Activated gamma-delta T cell (primary cell): ENCODE data around the gene KIAA1958.

ENCODE experiments used
- DNase-seq: peaks from one replicate; lab custom pipeline; 2025; lab: John Stamatoyannopoulos, UW

Gene KIAA1958

GRCh38 chr9:112604790-112605189 is 118.2 kb downstream of the KIAA1958 start:
- no peak for DNase-seq

DNA sequence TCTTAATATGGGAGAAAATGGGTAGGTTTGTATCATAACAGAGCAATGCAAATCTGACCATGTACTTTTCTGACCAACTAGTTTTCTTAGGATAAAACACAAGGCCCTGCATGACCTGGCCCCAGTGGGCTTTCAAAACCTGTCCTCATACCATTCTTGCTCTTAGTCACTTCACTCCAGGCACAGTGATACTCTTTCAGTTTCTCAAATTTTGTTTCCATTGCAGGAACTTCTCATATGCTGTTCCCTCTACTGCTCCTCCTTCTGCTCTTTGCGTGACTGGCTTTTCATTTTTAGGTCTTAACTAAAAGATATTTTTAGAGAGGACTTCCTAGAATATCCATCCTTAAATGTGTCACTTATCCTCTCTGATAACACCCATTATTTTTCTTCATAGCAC is 118.9 kb downstream of the KIAA1958 start:
- DNase-seq, result no peak

GRCh38 chr9:112605963-112606699 is 119.5 kb downstream of the KIAA1958 start:
- no peak for DNase-seq

GRCh38 chr9:112608851-112609250 is 122.2 kb downstream of the KIAA1958 start:
- no peak for DNase-seq

DNA sequence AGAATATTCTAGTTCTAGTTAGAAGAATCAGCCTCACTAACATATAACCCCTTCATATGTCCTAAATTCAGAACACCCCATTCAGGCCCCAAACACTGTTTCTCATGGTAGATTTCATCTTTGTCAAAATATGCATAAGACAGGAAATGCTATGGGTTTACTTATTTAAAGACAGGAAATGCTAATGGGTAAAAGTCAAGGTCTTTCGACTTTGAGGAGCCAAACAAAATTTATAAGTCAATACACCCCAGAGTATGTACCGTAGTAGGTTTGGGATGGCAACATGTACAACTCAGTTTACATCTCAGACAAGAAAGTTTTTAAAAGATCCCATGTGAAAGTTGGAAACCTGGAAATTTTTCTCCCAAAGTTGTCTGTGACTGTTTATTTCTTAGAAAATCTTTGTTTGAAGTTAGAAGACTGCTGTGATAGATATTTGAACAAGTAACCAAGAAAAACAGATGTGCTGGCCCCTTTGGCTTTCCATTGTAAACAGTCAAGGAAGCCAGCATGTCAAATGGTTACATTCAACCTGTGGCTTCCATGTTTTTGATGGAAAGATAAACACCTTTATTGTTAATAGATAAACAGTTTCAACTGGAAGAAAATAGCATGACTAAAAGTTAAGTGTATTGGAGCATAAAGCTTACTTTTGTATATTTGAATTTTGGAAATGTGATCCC is 129.1 kb downstream of the KIAA1958 start:
- no peak for DNase-seq

DNA sequence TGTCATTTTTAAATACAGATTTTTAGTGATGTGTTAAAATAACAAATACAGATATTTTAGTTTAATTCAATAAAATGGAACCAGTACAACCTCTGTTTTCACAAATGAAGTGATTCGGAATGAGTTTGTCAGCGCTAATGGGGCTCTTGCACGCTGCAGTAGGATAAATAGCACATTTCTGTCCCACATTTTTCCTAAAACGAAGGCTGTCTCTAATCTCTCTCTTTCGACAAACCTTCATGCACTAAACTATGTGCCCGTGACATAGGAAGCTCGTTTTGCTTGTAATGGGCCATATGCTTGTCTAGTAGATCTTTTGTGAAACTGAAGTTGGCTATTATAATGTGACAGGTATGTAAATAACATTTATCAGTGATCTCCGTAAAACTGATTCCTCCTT is 130.7 kb downstream of the KIAA1958 start:
- DNase-seq, result no peak

- DNase-seq, result no peak
These were observed 131.9 kb downstream of the KIAA1958 start for GRCh38 chr9:112618385-112619009.

- no peak for DNase-seq
These were observed 133.8 kb downstream of the KIAA1958 start for GRCh38 chr9:112620388-112620787.

DNA sequence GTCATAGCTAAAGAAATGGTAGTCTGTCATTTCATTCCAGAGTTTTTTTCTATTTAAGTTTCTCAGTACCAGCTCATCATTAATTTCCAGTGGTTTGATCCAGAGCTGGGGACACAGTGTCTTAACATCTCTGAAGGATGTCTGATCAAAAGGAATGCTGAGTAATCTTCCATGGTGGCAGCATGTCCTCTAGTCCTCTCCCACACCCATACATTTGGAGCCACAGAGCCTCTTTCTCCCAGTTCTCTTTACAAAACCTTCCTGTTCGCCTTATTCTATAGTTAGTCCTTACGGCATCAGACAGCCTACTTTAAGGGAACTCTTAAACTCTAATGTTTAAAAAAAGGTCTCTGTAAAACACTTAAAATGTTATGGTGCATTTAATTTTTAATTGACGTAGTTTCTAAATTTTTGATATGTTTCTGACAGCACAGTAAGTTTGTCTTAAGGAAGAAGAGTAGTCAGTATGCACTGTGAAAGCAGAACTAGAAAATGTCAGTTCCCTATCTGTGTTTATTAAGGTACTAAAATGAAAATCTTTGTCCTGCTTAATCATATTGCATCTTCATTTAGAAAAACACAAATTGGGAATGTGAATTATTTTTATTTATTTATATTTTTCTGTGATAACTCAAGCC is 134.5 kb downstream of the KIAA1958 start:
- no peak for DNase-seq

- DNase-seq, result no peak
These were observed 136.6 kb downstream of the KIAA1958 start for GRCh38 chr9:112623198-112623597.

DNA sequence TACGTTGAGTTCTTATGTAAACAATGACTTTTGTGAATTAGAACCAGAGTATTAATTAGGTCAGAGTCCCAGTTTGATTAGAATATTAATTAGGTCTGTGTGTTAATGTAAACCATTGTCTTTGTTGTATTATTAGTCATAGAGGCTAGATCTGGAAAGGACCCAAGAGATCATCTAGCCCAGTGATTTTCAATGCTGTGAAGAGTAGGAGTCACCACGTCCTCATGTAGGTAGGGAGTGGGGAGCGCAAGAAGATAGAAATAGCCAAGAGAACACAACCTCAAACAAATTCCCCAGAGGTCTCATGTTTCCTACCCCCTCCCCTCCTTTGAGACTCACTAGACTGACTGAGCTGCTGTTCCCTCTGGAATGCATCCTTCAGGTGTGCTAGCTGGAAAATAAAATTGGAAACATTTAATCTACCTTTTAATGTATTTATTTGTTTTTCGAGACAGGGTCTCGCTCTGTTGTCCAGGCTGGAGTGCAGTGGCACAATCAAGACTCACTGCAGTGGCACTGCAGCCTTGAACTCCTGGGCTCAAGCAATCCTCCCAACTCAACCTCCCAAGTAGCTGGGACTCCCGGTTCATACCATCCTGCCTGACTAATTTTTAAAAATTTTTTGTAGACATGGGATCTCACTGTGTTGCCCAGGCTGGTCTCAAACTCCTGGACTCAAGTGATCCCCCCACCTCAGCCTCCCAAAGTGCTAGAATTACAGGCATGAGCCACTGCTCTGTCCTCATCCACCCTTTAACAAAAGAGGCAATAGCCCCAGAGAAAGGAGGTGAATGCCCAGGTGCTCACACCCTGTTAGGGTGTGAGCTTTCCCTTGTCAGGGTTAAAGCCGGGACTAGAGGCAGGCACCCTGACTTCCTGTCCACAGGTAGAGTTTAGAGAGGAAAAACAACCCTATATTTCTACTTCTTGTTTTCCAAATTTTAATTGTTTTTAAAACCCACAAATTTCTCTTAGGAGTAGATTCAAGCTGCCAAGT is 138.4 kb downstream of the KIAA1958 start:
- DNase-seq, result no peak

GRCh38 chr9:112629671-112630485 is 143.3 kb downstream of the KIAA1958 start:
- no peak for DNase-seq

DNA sequence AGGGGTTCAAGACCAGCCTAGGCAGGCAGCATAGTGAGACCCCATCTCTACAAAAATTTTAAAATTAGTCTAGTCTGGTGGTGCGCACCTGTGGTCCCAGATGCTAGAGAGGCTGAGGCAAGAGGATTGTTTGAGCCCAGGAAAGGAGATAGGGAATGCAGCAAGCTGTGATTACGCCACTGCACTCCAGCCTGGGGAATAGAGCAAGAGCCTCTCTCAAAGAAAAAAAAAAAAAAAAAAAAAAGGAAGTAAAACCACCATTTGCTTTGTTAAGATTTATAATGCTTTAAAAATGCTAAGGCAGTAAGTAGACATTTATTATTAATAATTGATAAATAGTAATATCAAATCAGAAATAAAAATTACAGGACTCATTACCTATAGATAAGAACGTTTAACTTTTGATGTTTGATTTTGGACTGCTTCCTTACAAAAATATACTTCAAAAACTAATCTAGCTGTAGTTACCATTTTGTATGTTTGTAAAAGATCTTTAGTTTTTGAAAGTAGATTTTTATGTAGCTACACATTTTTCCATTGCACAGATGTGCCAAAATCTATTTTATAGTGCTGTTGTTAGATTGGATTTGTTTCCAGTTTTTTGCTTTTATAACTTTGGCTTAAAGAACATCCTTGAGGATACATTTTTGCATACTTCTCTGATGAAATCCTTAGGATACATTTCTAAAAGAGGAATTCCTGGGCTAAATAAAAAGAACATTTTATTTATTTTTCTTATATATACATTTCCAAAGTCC is 144.9 kb downstream of the KIAA1958 start:
- DNase-seq, result no peak

- no peak for DNase-seq
These were observed 153.7 kb downstream of the KIAA1958 start for GRCh38 chr9:112640311-112640710.

DNA sequence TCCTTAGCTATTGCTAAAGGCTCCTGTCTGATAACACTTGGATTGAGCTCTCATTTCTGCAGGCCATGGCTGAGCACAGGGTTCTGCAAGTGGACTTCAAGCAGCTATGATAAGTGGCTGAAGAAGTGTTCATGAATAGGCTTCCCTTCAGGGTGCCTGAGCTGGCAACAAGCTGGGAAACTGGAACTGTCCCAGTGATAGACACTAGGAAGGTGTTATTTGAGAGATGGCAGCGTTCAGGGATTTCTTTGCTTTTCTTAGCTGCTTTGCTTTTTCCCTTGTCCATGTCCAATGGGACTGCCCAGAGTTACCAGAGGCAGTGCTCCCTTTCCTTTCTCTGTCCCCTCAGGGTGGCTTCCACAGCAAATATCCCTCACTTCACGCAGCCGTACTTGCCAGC is 155.5 kb downstream of the KIAA1958 start:
- DNase-seq, result no peak

GRCh38 chr9:112647596-112647995 is 161.0 kb downstream of the KIAA1958 start:
- no peak for DNase-seq

GRCh38 chr9:112648624-112649023 is 162.0 kb downstream of the KIAA1958 start:
- no peak for DNase-seq

DNA sequence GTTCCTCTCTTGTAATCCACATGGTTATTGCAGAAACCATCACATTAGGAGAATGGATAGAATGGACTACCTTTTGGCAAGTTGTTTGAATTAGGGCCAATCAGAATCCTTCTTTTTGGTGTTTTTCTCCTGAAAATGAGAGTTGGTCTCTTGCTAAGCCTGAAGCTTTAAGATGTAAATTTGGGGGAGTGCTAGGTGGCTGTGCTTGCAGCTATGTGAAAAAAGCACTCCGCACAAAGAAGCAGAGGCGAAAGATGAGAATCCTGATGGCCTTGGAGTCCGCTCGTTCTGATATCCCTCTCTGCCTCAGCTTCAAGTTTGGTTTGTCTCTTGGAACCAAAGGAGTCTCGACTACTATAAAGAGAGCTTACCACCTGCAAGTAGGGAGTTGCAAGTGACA is 167.7 kb downstream of the KIAA1958 start:
- no peak for DNase-seq

DNA sequence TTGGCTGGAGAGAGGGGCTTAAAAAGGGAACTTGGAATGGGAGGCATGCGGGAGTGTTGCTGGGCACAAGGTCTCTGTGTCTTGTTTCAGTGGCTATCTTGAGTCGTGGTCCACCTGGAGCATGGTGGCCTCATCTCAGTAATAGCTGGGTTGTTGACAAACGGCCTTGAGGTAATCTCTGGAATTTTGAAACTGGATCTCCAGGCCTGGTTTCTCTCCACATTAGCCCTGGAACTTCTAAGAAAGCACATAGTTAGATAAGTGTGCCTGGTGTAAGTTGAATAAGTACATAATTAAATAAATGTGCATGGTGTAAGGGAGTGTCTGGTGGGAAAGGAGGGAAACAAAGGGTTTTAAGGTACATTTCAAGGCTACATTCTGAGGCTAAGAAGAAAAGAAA is 169.0 kb downstream of the KIAA1958 start:
- DNase-seq, result no peak

DNA sequence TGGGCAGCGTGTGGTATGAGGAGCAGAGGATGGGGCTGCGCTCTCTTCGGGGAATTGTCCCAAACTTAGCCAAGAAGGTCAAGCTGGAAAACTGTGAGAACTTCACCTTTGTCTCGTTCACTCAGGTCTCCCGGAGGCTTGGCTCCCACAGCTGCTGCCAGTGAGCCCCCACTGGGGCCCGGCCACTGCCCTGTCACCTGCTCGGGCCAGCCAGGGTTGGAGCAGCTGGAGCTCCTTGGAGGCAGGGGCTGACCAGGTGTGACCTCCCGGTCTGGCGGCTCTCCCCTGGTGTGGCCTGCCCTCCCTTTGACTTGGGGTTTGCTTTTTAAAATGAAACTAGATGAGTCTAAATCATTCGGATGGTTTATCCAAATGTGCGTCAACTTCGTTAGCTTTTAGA is 173.3 kb downstream of the KIAA1958 start:
- DNase-seq, result no peak
